A204.1 (cell line): ENCODE results near the gene RBM27.
"Not testable (repeated sequence)": the region's sequence is repeated elsewhere in the genome, so short reads cannot be mapped to it uniquely, and the experiment has no call there.

Experiments
- FAIRE-seq: peaks from 2 replicates; lab custom pipeline; 2012; peaks lifted over from hg19 to GRCh38; lab: Jason Lieb, UNC

Gene RBM27

DNA sequence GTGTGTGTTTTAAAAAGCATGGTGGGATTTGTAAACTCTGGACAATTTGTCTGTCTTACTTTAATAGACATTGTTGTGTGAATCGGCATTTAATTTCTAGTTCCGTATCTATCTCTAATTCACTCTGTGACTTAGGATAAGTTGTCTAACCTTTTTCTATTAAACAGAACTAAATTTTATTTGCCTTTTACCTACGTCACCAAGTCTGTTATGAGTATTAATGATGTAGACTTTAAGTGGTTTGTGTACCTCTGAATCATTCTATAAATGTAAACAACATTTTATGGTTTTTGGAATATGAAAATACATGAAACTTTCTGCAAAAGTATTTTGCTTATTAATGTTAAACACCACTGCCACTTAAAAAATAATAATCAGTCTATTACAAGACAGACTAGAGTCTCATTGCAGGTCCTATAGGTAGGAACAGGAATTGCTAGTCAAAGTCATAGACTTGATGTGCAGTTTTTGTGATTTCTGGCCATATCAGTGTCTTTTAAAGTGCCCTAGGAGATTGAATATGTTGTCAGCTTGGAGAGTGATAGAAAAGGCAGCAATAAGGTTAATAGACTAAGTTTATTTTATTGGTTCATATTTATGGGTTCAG lies 5.6 kb downstream of the RBM27 start:
- no peak for FAIRE-seq

DNA sequence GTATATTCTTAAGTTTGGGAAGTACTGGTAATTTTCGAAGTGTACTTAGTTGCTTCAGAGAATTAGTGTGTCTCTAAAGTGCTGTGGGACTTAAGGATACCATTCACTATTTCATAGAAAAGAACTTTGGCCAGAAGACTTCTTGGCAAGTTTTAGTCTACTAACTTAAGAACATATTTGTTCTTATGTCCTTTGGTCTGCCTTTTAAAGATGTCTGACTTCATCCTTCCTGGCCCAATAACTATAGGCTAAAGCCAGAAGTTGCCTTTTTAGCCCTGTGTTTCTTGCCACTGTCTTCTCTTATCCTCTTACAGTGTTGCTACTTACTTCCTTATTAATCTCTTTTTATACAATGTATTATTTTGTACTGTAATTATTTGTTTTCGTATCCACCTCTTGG lies 6.3 kb downstream of the RBM27 start:
- no peak for FAIRE-seq

DNA sequence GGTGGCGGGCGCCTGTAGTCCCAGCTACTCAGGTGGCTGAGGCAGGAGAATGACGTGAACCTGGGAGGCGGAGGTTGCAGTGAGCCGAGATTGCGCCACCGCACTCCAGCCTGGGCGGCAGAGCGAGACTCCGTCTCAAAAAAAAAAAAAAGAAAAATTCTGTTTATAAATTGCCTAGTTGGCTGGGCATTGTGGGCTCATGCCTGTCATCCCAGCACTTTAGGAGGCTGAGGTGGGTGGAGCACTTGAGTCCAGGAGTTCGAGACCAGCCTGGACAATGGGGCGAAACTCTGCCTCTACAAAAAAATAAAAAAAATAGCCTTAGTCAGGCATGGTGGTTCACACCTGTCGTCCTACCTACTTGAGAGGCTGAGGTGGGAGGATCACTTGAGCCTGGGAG lies 7.4 kb downstream of the RBM27 start:
- not testable (repeated sequence) for FAIRE-seq

DNA sequence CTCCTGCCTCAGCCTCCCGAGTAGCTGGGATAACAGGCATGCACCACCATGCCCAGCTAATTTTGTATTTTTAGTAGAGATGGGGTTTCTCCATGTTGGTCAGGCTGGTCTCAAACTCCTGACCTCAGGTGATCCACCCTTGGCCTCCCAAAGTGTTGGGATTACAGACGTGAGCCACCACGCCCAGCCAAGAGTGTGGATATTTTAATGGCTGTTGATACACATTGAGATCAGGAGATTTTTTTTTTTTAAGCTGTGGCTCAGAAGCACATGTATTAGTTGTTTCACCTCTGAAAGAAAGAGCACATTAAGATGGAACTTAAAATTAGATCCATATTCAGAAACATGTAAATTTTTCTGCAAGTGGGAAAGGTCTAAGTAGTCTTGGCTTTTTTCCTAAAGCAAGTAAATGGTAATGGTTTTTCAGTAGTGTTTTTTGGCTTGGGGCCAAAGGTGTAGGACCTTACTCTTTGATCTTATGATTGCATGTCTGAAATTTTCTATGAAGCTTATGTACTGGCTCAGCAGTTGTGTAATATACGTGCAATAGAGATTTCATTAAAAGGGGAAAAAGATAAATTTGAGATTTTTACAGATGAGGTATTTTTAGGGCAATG lies 9.9 kb downstream of the RBM27 start:
- no peak for FAIRE-seq

DNA sequence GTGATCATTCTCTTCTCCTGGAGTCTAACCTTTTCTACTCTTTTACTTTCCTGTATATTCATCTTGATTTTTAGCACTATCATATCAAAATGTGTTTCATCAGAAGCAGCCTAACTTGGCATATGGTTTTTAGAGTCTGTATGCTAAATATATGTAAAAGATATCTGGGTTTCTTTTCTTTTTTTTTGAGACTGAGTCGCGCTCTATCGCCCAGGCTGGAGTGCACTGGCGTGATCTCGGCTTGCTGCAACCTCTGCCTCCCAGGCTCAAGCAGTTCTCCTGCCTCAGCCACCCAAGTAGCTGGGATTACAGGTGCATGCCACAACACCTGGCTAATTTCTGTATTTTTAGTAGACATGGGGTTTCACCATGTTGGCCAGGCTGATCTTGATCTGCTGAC lies 11.5 kb downstream of the RBM27 start:
- FAIRE-seq, result not testable (repeated sequence)

DNA sequence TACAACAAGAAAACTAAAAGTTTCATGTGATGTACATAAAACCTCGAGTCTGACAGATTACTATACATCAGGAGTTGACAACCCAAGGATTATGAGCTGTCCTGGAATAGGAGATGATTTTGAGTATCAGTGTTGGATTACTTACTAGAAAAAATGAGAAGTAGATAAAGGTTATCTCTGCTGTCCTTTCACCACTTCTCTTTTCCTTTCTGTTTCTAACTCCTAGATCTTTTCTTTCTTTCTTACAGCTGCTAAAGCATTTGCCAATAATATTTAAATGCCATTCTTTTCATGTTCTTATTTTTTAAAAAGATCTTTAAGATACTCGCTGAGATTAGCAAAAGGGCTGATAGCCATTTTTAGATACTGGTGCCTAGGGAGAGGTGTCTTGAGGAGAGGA lies 14.8 kb downstream of the RBM27 start:
- no peak for FAIRE-seq

DNA sequence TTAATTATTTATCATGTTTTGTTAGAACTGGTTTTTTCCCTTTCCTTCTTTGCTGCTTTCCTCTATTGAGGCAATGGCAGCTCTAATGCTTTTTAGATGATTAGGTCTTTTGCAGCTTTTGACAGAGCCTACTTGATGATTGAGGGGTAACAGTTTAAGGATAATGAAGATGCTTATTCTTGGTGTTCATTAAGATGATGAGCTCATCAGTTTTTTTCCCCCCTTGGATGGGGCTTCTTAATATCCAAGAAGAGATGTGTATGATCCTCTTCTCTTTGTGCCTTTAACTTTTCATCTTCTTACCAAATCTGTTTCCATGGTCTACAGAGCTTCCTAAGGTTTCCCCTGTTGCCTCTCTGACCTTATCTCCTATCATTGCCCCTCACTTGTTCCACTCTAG lies 15.8 kb downstream of the RBM27 start:
- no peak for FAIRE-seq

DNA sequence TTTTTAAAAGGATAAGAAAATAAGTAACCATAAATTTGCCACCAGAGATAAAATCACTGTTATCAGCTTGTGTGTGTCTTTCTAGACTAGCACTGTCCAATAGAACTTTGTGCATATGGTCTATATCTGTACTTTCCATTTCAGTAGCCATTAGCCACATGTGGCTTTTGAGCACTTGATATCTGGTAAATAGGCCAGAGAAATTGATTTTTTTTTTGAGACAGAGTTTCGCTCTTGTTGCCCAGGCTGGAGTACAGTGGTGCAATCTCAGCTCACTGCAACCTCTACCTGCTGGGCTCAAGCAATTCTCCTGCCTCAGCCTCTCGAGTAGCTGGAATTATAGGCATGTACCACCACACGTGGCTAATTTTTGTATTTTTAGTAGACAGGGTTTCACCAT lies 17.8 kb downstream of the RBM27 start:
- FAIRE-seq, result no peak

DNA sequence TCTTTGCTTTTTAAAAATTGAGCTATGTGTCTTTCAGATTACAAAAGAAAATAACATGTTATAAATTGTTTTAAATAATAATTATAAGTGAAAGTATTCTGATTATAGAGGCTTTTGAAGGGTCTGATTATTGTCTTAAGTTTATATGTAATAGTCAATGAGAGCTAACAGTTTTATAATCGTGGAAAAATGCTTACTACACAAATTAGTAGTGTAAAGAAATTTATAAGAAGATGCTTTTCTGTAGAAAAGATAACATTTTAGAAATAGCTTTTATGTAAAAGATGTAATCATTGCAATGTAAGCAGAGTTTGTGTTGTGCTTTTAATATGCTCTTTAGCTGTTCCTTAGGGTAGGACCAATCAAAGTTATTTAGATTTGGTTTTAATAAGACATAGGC lies 18.6 kb downstream of the RBM27 start:
- FAIRE-seq, result no peak

DNA sequence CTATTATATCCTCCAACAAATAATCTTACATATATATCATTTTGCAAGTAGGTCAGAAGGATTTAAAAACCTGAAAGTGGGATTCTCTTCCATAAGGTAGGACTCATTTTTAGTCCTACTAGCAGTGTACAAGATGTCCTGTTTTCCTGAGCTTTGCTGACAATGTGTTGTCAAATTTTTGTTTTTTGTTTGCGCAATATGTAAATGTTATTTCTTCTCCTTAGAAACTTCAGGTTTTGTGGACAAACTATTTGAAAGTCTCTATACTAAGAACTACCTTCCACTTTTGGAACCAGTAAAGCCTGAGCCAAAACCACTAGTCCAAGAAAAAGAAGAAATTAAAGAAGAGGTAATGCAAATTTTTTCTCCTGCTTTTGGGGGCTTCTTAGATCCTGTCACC lies 19.8 kb downstream of the RBM27 start:
- no peak for FAIRE-seq

DNA sequence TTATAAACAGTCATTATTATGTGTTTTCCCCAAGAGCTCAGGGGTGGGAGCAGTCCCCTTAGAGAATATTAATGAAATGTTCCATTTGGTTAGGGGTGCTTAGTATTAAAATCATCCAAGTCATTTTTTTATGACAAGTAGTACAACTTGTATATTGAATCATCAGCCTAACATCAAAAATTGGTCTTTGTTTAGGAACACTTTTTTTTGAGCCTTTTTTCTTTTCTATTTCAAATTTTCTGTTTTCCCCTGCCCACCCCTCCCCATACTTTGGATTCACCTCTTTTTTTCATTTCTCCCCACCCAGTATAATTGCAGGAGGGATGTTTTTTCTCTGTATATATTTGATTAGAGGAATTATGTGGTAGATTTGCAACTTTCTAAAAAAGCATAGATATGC lies 25.8 kb downstream of the RBM27 start:
- no peak for FAIRE-seq

DNA sequence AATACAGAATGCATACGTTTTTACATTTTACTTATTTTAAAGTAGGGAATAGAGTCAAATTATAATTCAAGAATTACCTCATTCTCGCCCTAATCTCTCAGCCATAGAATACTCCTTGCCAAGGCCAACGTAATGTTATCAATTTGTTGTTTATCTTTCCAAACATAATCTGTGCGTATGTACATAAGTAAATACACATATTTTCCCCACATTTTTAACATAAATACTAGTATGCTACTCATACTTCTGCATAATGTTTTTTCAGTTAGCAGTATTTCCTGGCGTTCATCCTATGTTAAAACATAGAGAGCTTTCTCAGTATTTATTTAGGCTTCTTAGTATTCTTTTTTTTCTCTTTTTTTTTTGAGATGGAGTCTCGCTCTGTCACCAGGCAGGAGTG lies 28.8 kb downstream of the RBM27 start:
- FAIRE-seq, result no peak

DNA sequence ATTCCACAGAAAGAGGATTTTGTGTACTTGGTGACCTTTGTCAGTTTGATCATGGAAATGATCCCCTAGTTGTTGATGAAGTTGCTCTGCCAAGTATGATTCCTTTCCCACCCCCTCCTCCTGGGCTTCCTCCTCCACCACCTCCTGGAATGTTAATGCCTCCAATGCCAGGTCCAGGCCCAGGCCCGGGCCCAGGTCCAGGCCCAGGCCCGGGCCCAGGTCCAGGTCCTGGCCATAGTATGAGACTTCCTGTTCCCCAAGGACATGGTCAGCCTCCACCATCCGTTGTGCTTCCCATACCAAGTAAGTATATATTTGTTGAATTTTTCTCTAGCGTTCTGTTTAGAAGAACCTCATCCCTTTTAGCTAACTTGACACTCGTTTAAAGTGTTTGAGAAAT lies 30.0 kb downstream of the RBM27 start:
- no peak for FAIRE-seq

DNA sequence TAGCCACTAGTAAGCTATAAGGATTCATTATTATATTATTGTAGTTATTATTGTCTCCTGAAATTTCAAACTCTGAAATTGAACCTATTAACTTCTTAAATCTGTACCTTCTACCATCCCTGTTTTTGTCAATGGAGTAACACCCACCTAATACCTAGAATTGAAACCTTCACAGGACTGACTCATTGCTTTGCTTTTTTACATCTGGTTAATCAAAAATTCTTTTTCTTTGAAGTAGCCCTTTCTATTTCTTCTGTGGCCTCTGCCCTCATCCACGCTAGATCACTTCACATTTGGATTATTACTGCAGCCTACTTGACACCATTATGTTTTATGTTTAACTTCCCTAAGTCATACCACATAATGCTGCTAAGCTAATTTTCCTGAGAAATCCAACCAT lies 35.6 kb downstream of the RBM27 start:
- FAIRE-seq, result no peak

DNA sequence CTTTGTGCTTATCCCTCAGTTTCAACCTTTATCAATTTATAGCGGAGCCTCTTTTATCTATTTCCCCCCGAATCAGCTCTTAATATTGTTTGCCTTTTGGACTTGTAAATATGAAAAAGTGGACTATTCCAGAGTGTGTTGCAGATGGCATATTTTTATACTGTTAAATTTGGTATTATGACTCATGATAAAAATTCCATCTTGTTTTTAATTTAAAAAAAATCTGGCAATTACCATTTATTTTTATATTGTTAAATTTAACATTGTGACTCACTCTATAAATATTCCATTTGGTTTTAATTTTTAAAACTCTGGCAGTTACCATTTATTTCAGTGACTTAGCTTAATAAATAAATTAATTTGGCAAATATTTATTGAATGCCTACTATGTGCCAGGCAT lies 37.5 kb downstream of the RBM27 start:
- FAIRE-seq, result peak; percentile 11

DNA sequence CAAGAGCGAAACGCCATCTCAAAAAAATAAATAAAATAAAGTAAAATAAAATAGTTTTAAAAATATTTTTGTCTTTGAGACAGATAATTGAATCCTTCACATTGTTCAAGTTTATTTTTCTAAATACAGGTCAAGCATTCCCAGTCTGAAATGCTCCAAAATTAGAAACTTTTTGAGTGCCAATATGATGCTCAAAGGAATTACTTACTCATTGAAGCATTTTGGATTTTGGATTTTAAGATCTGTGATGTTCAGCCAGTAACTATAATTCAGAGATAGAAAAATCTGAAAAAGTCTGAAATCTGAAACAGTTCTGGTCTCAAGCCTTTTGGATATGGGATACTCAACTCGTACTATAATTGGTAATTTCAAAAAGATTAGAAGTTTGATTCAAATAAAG lies 39.8 kb downstream of the RBM27 start:
- FAIRE-seq, result no peak

DNA sequence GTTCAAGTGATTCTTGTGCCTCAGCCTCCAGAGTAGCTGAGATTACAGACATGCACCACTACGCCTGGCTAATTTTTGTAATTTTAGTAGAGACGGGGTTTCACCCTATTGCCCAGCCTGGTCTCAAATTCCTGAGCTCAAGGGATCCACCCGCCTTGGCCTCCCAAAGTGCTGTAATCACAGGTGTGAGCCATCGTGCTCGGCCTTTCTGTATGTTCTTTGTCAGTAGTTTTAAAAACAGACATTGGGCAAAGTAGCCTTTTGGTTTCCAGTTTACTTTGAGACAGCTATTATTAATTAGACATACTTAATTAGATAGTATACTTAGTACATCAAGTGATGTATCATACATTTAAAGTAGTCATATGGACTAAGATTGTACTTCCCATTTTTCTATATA lies 45.2 kb downstream of the RBM27 start:
- FAIRE-seq, result no peak

DNA sequence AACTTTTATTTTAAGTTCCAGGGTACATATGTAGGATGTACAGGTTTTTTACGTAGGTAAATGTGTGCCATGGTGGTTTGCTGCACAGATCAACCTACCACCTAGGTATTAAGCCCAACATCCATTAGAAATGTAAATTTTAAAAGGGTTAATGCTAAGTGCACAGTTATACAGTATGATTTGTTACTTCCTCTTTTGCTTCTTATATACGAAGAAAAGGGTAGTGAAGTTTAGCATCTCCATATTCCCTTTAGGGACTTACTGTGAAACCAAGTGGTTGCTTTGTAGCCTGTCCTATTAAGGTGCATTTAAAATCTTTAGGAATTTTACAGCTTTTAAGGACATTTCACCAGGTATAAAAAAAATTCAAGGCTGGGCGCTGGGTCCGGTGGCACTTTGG lies 46.4 kb downstream of the RBM27 start:
- no peak for FAIRE-seq
